Colonic mucosa (tissue), 4 donors: ENCODE measurements around the gene DNASE1. TPM values are rescaled to one million over a fixed set of nuclear protein-coding genes. Genes with fewer than 3 reads are reported as not detected.
A peak's percentile ranks its signal among the peaks of the same experiment; 100 is the strongest.

Experiments
- DNase-seq: peaks from one replicate; pipeline ENCODE4 v3.0.0-alpha.2; 2020
- H3K27ac ChIP-seq: fragments of 200-600 bp; one replicate; pipeline ENCODE4 v1.8.0; 2021
- H3K27me3 ChIP-seq: fragments of 200-600 bp; one replicate; pipeline ENCODE4 v1.8.0; 2021
- H3K36me3 ChIP-seq: fragments of 200-600 bp; one replicate; pipeline ENCODE4 v1.8.0; 2021
- H3K4me1 ChIP-seq: fragments of 200-600 bp; one replicate; pipeline ENCODE4 v1.8.0; 2021; ENCODE audit warnings: mild to moderate bottlenecking
- H3K4me3 ChIP-seq: fragments of 200-600 bp; one replicate; pipeline ENCODE4 v1.8.0; 2021
- H3K9ac ChIP-seq, 2 donors: one replicate each; pipeline ENCODE4 v1.7.0; 2013; ENCODE audit warnings: control low read depth in 2 of 2, low read depth in 2 of 2, low read length in 2 of 2
- H3K9me3 ChIP-seq: fragments of 200-600 bp; one replicate; pipeline ENCODE4 v1.8.0; 2021
- CTCF ChIP-seq: fragments of 200-600 bp; IDR thresholded peaks from one replicate; pipeline ENCODE4 v1.8.0; 2022; ENCODE audit warnings: antibody characterized with exemption, mild to moderate bottlenecking
- intact Hi-C: fragments of 100-400 bp; cut with DNase I; formaldehyde crosslinking; loops from one replicate; pipeline ENCODE4 v1.14.1; 2022
- total RNA-seq, 2 donors: library from RNA; stranded (reverse); fragmentation: NEBNext Ultra II Directional in 1 of 2; extraction: Animal tissue kit (Norgen Biotek cat#: 25700) in 1 of 2; gene quantifications; one replicate each; pipeline ENCODE4 v1.2.1, GENCODE V29; 2021
- donor health status: healthy.
- donor health status: DM: no; HTN: no; CAD: no.
- donor health status: DM: no; HTN: no; CAD: no.

The DNASE1 gene
- total RNA-seq, 2 donors from 2014 or later: 10.4 to 22.2 TPM

GRCh38 chr16:3640207-3640606 is 14.3 kb upstream of the DNASE1 start:
- DNase-seq: no peak
- Histone ChIP-seq H3K27ac (no peak overlapping the region), H3K36me3 (no peaks in the 10 kb centered on the region), H3K9ac (no peak overlapping the region), H3K27me3 (no peaks in the 10 kb centered on the region), H3K4me3 (no peak overlapping the region), H3K4me1 (no peaks in the 10 kb centered on the region), H3K9me3 (no peaks in the 10 kb centered on the region)
- TF ChIP-seq CTCF: no peak
- intact Hi-C loops: no loop called here

DNA sequence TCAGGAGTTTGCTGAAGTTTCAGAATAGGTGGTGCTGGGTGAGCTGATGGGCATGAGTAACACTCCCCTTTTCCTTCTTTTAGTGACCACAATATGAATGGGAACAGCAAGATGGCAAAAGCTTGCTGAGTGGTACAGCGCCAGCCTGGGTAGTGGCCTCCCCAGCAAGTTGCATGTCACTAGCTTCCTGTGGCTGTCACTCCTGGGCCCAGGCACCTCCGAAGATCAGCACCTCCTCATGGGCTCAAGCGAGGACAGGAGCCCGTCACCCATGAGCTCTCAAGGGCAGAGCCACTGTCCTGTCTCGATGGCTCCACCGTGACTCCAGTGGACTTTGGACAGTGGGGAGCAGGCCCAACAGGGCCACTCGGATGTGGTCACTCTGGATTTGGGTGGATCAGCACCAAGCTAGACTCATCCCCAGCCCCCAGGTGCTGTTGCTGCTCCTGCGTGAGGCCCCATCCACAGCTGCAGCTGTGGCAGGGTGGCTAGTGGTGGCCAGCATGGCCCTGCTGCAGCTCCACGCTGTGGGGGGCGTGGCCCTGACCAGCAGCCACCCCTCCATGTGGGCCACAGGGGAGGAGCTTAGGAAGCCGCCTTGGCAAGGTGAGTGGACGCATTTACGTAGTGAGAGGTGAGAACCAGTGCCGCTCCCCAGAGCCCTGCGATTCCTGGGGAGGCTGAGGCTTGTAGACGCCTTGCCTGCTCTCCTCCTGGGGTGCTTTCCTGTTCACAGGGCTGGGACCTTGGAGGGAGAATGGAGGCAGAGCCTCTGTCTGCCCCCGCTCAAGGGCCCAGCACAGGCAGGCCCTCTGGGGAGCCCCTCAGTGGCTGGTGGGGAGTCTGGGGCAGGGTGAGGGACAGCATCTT is 13.6 kb upstream of the DNASE1 start:
- Histone ChIP-seq H3K27ac (no peak overlapping the region), H3K36me3 (no peaks in the 10 kb centered on the region), H3K9ac (no peak overlapping the region), H3K27me3 (no peaks in the 10 kb centered on the region), H3K4me3 (no peak overlapping the region), H3K4me1 (no peaks in the 10 kb centered on the region), H3K9me3 (no peaks in the 10 kb centered on the region)
- intact Hi-C loops: no loop called here
- TF ChIP-seq CTCF: no peak
- no peak for DNase-seq

GRCh38 chr16:3641801-3642396 is 12.6 kb upstream of the DNASE1 start:
- H3K27ac ChIP-seq: no peak overlapping the region
- no peaks in the 10 kb centered on the region for H3K27me3 ChIP-seq
- intact Hi-C loops: no loop called here
- no peak overlapping the region for H3K4me3 ChIP-seq
- no peak for DNase-seq
- H3K9ac ChIP-seq: no peak overlapping the region
- no peak for TF ChIP-seq CTCF
- H3K9me3 ChIP-seq: no peaks in the 10 kb centered on the region
- no peaks in the 10 kb centered on the region for H3K36me3 ChIP-seq
- no peaks in the 10 kb centered on the region for H3K4me1 ChIP-seq

GRCh38 chr16:3642397-3643094 is 11.9 kb upstream of the DNASE1 start:
- intact Hi-C loops: no loop called here
- H3K9ac ChIP-seq: no peak overlapping the region
- H3K27ac ChIP-seq: no peak overlapping the region
- no peak overlapping the region for H3K4me3 ChIP-seq
- no peaks in the 10 kb centered on the region for H3K27me3 ChIP-seq
- no peaks in the 10 kb centered on the region for H3K36me3 ChIP-seq
- TF ChIP-seq CTCF: no peak
- no peaks in the 10 kb centered on the region for H3K9me3 ChIP-seq
- no peaks in the 10 kb centered on the region for H3K4me1 ChIP-seq
- peak; percentile 70 for DNase-seq

DNA sequence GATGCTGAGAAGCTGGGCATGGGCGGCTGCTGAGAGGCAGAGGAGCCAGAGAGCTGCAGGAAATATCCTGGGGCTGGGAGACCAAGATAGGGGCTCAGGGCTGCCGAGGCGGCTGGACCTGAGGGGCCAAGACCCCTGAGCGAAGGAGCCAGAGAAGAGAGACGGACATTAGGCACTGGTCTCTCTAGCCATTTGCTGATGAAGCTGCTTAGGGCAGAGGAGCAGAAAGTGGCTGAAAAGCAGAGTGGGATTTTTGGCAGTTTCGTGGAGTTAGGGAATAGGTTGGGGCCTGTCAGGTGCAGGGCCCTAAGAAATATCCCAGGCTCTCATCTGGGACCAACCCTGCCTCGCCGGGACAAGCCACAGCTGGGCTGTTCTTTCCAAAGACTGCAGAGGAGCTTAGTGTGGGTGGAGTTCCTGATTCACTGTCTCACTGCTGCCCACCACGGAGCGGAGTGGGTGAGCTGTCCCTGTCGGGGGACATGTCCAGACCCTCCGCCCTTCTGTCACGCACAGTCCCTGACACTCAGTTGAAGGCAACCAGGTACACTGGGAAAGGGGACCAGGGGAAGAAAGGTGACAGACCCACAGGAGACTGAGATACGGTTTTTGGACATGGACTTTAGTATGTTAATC is 11.3 kb upstream of the DNASE1 start:
- Histone ChIP-seq H3K4me1 (no peaks in the 10 kb centered on the region), H3K36me3 (no peaks in the 10 kb centered on the region), H3K9me3 (no peaks in the 10 kb centered on the region), H3K27ac (no peak overlapping the region), H3K9ac (no peak overlapping the region), H3K4me3 (no peak overlapping the region), H3K27me3 (no peaks in the 10 kb centered on the region)
- intact Hi-C loops: no loop called here
- DNase-seq: no peak
- TF ChIP-seq CTCF: no peak
